ENCODE data around the gene SLC25A15. TPM values are rescaled to one million over a fixed set of nuclear protein-coding genes. Genes with fewer than 3 reads are reported as not detected.
A peak's percentile ranks its signal among the peaks of the same experiment; 100 is the strongest.

Gene SLC25A15
- total RNA-seq, 1 donor from 2014 or later, result 12.2 TPM

- H3K27me3 Mint-ChIP-seq (ENCODE audit: low read depth), result no peaks in the 10 kb centered on the region
- H3K27ac Mint-ChIP-seq, result peak within 1 kb of the TSS; percentile 98
- DNase-seq (ENCODE audit: low spot score in 2 of 2, unreplicated experiment in 2 of 2), result peak; percentile 81 to 92
- no peaks in the 10 kb centered on the region for H3K9me3 Mint-ChIP-seq
- no peak for TF ChIP-seq CTCF (IDR thresholded peaks at IDR 0.05; ENCODE audit: unreplicated experiment)
- H3K4me3 Mint-ChIP-seq, result peak within 1 kb of the TSS; percentile 99
- peaks cover 2% of the 10 kb centered on the region for H3K36me3 Mint-ChIP-seq
- H3K4me1 Mint-ChIP-seq, result peaks cover 20% of the 10 kb centered on the region
These were observed 18.3 kb upstream of the SLC25A15 start, which contains the start of gene MRPS31 for GRCh38 chr13:40770934-40771618. MRPS31 (minus strand) TSS chr13:40771190; CDS start chr13:40771136, 54 bp downstream.

- no peak overlapping the region for H3K27ac Mint-ChIP-seq
- H3K36me3 Mint-ChIP-seq, result no peaks in the 10 kb centered on the region
- no peak for DNase-seq (ENCODE audit: low spot score in 2 of 2, unreplicated experiment in 2 of 2)
- no peak for TF ChIP-seq CTCF (IDR thresholded peaks at IDR 0.05; ENCODE audit: unreplicated experiment)
- peaks cover 32% of the 10 kb centered on the region for H3K4me1 Mint-ChIP-seq
- peak overlapping the region; percentile 37 for H3K4me3 Mint-ChIP-seq
- H3K27me3 Mint-ChIP-seq (ENCODE audit: low read depth), result no peaks in the 10 kb centered on the region
- no peaks in the 10 kb centered on the region for H3K9me3 Mint-ChIP-seq
These were observed 16.5 kb upstream of the SLC25A15 start for GRCh38 chr13:40772765-40773473.

- DNase-seq (ENCODE audit: low spot score in 2 of 2, unreplicated experiment in 2 of 2), result no peak
- no peaks in the 10 kb centered on the region for H3K9me3 Mint-ChIP-seq
- no peak for TF ChIP-seq CTCF (IDR thresholded peaks at IDR 0.05; ENCODE audit: unreplicated experiment)
- H3K27ac Mint-ChIP-seq, result no peak overlapping the region
- no peaks in the 10 kb centered on the region for H3K36me3 Mint-ChIP-seq
- H3K4me3 Mint-ChIP-seq, result no peak overlapping the region
- H3K27me3 Mint-ChIP-seq (ENCODE audit: low read depth), result no peaks in the 10 kb centered on the region
- peaks cover 24% of the 10 kb centered on the region for H3K4me1 Mint-ChIP-seq
These were observed 14.7 kb upstream of the SLC25A15 start for GRCh38 chr13:40774672-40775071.

- Mint-ChIP-seq H3K27me3 (ENCODE audit: low read depth) (no peaks in the 10 kb centered on the region), H3K9me3 (no peaks in the 10 kb centered on the region), H3K27ac (no peak overlapping the region), H3K4me1 (peaks cover 13% of the 10 kb centered on the region), H3K4me3 (no peak overlapping the region), H3K36me3 (no peaks in the 10 kb centered on the region)
- DNase-seq (ENCODE audit: low spot score in 2 of 2, unreplicated experiment in 2 of 2), result no peak
- TF ChIP-seq CTCF (IDR thresholded peaks at IDR 0.05; ENCODE audit: unreplicated experiment), result no peak
These were observed 13.2 kb upstream of the SLC25A15 start for GRCh38 chr13:40776232-40776631.

- Mint-ChIP-seq H3K36me3 (no peaks in the 10 kb centered on the region), H3K9me3 (no peaks in the 10 kb centered on the region), H3K27me3 (ENCODE audit: low read depth) (no peaks in the 10 kb centered on the region), H3K27ac (peak overlapping the region; percentile 86), H3K4me3 (no peak overlapping the region), H3K4me1 (peaks cover 12% of the 10 kb centered on the region)
- DNase-seq (ENCODE audit: low spot score in 2 of 2, unreplicated experiment in 2 of 2), result no peak
- TF ChIP-seq CTCF (IDR thresholded peaks at IDR 0.05; ENCODE audit: unreplicated experiment), result no peak
These were observed 12.7 kb upstream of the SLC25A15 start for GRCh38 chr13:40776681-40777165.

Measured in mesothelial cell of epicardium (in vitro differentiated cells).